NCI-H2196 treated with DMSO at 0.1 percent for 48 hours (cell line): Measurements from ENCODE around the gene DCAF5.

Experiments
- DNase-seq: peaks from one replicate; lab custom pipeline; 2025; ENCODE audit not compliant: unreplicated experiment; lab: John Stamatoyannopoulos, UW

Gene DCAF5

DNA sequence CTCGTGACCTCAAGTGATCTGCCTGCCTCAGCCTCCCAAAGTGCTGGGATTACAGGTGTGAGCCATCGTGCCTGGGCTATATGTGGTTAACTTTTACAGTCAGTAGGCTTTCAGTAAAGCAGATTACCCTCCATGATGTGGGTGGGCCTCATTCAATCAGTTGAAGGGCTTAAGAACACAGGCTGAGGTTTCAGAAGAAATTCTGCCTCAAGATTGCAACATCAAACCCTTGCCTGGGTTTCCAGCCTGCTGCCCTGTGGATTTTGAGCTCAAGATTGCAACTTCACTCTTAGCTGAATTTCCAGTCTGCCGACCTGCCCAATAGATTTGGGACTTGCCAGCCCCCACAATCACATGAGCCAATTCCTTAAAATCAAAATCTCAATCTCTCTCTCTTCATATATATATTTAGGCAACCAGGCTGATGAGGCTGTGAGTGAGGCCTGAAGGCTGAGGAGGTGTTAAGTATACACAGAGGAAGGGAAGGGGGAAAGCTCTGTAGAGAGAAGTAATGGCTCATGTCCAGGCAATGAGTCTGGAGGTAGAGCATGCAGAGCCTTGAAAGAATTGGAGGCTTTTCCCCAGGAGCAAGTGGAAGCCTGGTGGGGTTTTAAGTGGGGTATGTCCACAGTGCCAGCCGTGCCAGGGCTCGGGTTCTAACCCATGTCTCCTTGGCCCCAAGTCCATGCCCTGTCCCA lies 140.5 kb downstream of the DCAF5 start:
- DNase-seq = no peak

GRCh38 chr14:69010648-69011047 lies 142.3 kb downstream of the DCAF5 start:
- DNase-seq = no peak

- no peak for DNase-seq
These were observed 144.5 kb downstream of the DCAF5 start for GRCh38 chr14:69008421-69008884.

- DNase-seq = no peak
These were observed 146.6 kb downstream of the DCAF5 start for GRCh38 chr14:69006346-69006745.

GRCh38 chr14:69005432-69006148 lies 147.3 kb downstream of the DCAF5 start:
- DNase-seq = peak; percentile 34

- DNase-seq = no peak
These were observed 148.0 kb downstream of the DCAF5 start for GRCh38 chr14:69004731-69005431.

DNA sequence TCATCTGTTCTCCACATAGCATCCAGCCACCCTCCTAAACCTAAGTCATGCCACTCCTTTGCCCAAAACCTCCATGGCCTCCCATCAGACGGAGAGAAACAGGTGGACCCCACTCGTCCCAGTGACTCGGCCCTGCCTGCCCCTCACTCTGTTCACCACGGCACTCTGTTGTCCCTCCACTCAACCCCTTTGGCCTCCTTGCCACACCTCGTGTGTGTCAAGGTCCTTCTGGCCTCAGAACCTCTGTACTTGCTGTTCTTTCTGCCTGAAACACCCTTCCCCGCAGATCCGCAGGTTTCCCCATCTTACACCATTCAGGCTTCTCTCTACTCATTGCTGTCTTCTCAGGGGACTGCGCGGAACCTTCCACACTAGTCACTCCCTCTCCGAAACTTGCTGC lies 149.3 kb downstream of the DCAF5 start:
- DNase-seq = no peak

DNA sequence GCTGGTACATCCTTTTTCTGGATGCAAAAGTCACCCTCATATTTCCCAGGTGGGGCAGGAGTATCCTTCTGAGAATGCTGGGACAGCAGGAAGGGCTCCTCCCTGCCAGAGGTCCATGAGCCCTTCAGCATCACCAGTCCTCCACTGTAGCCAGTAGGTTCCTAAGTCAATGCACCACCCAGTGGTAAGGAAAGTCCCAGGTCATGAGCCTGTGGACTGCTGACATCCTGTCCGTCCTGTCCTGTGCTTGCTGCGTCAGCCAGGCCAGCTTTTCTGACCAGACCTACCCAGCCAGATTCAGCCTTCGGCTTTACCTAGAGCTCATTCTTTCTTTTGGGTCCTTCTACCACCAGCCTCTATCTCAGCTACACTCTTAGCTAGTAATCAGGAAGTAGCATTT lies 150.8 kb downstream of the DCAF5 start:
- DNase-seq = no peak

GRCh38 chr14:69001375-69001774 lies 151.5 kb downstream of the DCAF5 start:
- DNase-seq = no peak
